Measurements from ENCODE around the gene ARPC1A.
"Not testable (repeated sequence)": the region's sequence is repeated elsewhere in the genome, so short reads cannot be mapped to it uniquely, and the experiment has no call there.

The ARPC1A gene

GRCh38 chr7:99371376-99371920 is 45.8 kb downstream of the ARPC1A start:
- no peak for DNase-seq (ENCODE audit: low spot score)

DNA sequence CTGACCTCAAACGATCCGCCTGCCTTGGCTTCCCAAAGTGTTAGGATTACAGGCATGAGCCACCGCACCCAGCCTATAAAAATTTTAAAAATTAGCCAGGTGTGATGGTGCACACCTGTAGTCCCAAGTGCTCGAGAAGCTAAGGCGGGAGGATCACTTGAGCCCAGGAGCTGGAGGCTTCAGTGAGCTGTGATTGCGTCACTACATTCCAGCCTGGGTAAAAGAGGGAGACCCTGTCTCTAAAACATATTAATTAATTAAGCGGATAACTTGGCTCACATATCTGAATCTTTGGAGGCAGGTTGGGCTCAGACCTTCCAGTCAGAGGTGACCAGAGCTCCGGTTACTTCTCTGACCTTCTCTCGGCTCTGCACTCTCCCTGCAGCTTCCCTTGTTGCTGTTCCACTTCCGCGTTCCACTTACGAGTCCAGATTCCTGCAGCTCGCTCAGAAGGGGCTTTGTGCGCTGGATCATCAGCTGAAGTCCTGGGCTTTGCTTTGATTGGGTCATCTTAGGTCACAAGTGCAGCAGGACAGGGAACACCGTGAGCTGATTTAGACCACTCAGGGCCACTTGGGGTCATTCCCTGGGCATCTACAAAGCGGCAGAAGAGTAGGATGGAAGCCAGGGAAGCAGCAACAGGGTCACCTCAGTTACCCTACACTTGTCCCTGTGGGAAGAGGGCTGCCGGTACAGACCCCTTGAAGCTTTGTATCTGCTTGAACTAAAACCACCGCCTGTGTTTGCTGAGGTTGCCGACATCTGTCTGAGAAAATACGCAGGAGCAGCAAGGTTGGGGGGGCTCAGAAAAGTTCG is 46.8 kb downstream of the ARPC1A start:
- DNase-seq (ENCODE audit: low spot score): no peak

- DNase-seq (ENCODE audit: low spot score): no peak
These were observed 47.7 kb downstream of the ARPC1A start for GRCh38 chr7:99373091-99374066.

- DNase-seq (ENCODE audit: low spot score): peak; percentile 97
These were observed 48.7 kb downstream of the ARPC1A start, which contains the start of gene ARPC1B for GRCh38 chr7:99374111-99375064. TSS of gene ARPC1B (plus strand) at chr7:99374730. CDS start at chr7:99385715, 10,985 bp downstream.

GRCh38 chr7:99375070-99375807 is 49.5 kb downstream of the ARPC1A start:
- DNase-seq (ENCODE audit: low spot score): peak; percentile 88

- DNase-seq (ENCODE audit: low spot score): no peak
These were observed 53.4 kb downstream of the ARPC1A start for GRCh38 chr7:99379043-99379577.

DNA sequence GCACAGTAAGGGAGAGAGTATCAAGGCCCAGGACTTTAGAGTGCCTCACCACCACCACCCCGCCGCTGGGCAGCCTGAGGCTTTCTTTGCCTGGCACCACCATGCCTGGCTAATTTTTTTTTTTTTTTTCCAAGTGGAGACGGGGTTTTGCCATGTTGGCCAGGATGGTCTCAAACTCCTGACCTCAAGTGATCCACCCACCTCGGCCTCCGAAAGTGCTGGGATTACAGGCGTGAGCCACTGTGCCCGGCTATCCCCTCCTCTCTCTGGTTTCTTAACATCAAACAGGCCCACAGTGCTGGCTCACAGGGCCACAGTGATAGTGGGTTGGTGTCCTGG is 54.0 kb downstream of the ARPC1A start:
- not testable (repeated sequence) for DNase-seq (ENCODE audit: low spot score)

GRCh38 chr7:99380032-99380822 is 54.5 kb downstream of the ARPC1A start:
- DNase-seq (ENCODE audit: low spot score): no peak

DNA sequence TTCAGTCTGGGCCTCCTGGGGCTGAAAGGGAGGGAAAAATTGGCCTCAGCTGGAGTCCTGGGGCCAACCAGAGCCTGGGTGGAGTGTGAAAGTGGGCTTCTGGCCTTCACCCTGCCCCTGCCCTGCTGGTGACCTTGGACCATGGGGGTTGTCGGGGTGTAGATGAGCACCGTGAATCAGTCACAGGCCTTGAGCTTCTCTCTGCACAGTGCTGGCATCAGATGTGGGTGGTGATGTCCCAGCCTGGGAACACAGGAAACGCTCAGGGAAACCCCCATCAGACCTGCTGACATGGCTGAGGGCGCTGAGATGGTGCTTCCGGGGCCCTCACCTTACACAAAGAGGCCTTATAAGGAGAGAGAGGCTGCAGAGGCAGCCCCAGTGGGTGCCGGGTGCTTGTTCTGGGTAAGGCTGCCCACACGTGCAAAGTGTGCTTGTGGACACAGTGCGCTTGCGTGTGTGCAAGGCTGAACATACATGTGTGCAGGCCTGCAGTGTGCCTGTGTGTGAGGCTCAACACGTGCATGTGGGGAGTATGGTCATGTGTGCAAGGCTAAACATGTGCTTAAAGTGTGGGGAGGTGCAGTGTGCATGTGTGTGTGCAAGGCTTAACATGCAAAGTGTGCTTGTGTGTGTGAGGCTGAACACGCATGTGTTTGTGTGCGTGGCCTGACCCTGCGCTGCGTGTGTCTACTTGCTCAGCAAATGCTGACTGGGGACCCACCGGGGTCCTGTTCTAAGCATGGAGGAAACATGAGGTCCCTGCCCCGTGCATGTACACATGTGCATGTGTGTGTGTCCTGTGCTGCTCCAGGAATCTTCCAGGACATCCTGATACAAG is 55.3 kb downstream of the ARPC1A start:
- no peak for DNase-seq (ENCODE audit: low spot score)

DNA sequence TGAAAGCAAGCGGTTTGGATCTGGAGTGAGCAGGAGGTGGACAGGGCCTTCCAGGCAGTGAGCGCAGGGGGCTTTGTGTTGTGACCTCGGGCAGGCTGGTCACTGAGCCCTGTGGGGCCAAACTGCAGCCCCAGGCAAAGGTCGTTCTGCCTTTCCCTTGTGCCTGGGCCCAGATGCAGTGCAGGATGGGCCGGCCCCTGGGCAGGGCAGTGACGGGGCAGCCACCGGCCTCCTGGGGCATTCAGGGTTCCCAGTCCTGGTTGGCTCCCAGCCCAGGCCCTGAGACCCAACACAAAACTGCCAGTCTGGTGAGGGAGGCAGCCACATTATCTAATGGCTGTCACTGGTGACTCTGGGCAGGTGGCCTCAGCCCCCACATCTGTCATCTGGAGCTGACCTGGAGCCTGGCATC is 56.0 kb downstream of the ARPC1A start:
- no peak for DNase-seq (ENCODE audit: low spot score)

DNA sequence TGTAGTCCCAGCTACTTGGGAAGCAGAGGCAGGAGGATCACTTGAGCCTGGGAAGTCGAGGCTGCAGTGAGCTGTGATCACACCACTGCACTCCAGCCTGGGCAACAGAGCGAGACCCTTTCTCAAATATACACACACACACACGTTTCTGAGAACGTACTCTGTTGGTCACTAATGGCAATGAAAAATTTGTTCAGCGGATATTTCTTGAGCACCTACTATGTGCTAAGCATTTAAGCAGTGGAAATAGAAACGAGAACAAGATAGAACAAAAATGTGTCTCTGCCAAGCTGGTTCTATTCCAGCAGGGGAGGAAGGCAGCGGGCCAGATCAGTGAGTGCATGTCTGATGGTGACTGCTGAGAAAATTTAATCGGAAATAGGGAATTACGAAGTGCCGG is 57.5 kb downstream of the ARPC1A start:
- no peak for DNase-seq (ENCODE audit: low spot score)

- no peak for DNase-seq (ENCODE audit: low spot score)
These were observed 58.2 kb downstream of the ARPC1A start for GRCh38 chr7:99383791-99384370.

GRCh38 chr7:99384523-99384922 is 58.8 kb downstream of the ARPC1A start:
- DNase-seq (ENCODE audit: low spot score): no peak

- DNase-seq (ENCODE audit: low spot score): no peak
These were observed 59.9 kb downstream of the ARPC1A start for GRCh38 chr7:99385564-99385963.

- DNase-seq (ENCODE audit: low spot score): no peak
These were observed 61.0 kb downstream of the ARPC1A start for GRCh38 chr7:99386584-99387238.

GRCh38 chr7:99387239-99387635 is 61.5 kb downstream of the ARPC1A start:
- not testable (repeated sequence) for DNase-seq (ENCODE audit: low spot score)

DNA sequence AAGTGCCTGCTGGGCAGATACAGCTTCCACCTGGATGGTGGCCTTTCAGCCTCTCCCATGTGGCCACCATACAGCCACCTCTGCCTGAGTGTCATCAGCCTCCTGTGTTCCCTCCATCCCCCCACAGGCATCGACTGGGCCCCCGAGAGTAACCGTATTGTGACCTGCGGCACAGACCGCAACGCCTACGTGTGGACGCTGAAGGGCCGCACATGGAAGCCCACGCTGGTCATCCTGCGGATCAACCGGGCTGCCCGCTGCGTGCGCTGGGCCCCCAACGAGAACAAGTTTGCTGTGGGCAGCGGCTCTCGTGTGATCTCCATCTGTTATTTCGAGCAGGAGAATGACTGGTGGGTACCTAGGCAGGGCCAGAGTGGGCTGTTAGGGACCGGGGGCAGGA is 62.2 kb downstream of the ARPC1A start:
- no peak for DNase-seq (ENCODE audit: low spot score)

DNA sequence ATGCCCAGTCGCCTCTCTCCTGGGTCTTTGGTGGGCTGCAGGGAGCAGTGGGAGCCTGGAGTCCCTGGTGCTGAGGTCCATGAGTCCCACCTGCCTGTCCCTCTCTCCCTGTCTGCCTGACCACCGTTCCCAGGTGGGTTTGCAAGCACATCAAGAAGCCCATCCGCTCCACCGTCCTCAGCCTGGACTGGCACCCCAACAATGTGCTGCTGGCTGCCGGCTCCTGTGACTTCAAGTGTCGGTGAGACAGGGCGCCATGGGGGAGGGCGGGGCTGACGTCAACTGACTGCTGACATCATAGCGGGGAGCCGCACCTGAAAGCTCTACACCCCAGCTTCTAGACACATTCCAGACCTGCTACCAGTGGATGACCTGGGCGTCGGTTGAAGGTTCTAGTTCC is 64.1 kb downstream of the ARPC1A start:
- DNase-seq (ENCODE audit: low spot score): no peak

All from iPS-NIHi11 (cell line).